Upper lobe of left lung (tissue), 4 donors: ENCODE measurements around the gene SAMD4B.

Experiments used
- CTCF ChIP-seq, 6 experiments: fragments of 450-650 bp in 4 of 6; fragments of 200-600 bp in 2 of 6; sonication (generic) in 2 of 6; IDR thresholded peaks; one replicate each; pipeline ENCODE4 v1.5.1; 2016 to 2019; ENCODE audit warnings: antibody characterized with exemption in 6 of 6
- EP300 ChIP-seq, 4 donors: sonication (generic); formaldehyde crosslinking; IDR thresholded peaks; one replicate each; pipeline ENCODE4 v1.5.1; 2017; ENCODE audit warnings: antibody characterized with exemption in 4 of 4, control low read depth in 2 of 4
- POLR2A ChIP-seq, 4 donors: fragments of 450-650 bp; IDR thresholded peaks; one replicate each; pipeline ENCODE4 v1.5.1; 2016 to 2017; ENCODE audit warnings: antibody characterized with exemption in 4 of 4, mild to moderate bottlenecking in 2 of 4
- POLR2AphosphoS5 ChIP-seq, 2 donors: sonication (generic); formaldehyde crosslinking; IDR thresholded peaks; one replicate each; pipeline ENCODE4 v1.5.1; 2017; ENCODE audit warnings: antibody characterized with exemption in 2 of 2

GRCh38 chr19:39319098-39319891 lies 22.9 kb upstream of the SAMD4B start:
- no peak for TF ChIP-seq CTCF (IDR thresholded peaks at IDR 0.05)
- no peak for TF ChIP-seq POLR2A (IDR thresholded peaks at IDR 0.05)
- TF ChIP-seq POLR2AphosphoS5 (IDR thresholded peaks at IDR 0.05) = no peak
- no peak for TF ChIP-seq EP300 (IDR thresholded peaks at IDR 0.05)
